ENCODE measurements around the gene LRRC3. TPM values are rescaled to one million over a fixed set of nuclear protein-coding genes. Genes with fewer than 3 reads are reported as not detected.

The LRRC3 gene
- total and polyA plus RNA-seq, 2 of the 8 experiments (the other 6 are each of a cell fraction or from before 2014, with no cell fraction given), result 3.1 to 5.4 TPM

GRCh38 chr21:44439211-44439600 is 16.1 kb upstream of the LRRC3 start:
- no peak overlapping the region for H2BK5ac ChIP-seq (ENCODE audit: low read depth, low read length)
- 0 out of 2 replicates have a peak overlapping the region, but pooled peaks have one; percentile 51 for H4K8ac ChIP-seq (ENCODE audit: extremely low read depth, insufficient read depth, low read length)
- no peak overlapping the region for H2AK5ac ChIP-seq (ENCODE audit: low read depth, low read length)
- no peak overlapping the region for H2AFZ ChIP-seq (ENCODE audit: low read length)
- FAIRE-seq (no peak), DNase-seq (ENCODE audit: low read depth in 1 of 2, low spot score in 2 of 2) (no peak)
- H2BK20ac ChIP-seq (ENCODE audit: low read length), result no peak overlapping the region
- H3K79me1 ChIP-seq (ENCODE audit: low read depth, low read length), result no peaks in the 10 kb centered on the region
- no peaks in the 10 kb centered on the region for H3K9me3 ChIP-seq (ENCODE audit: insufficient read depth in 2 of 2, low read depth in 1 of 2, low read length in 1 of 2)
- WGBS, 2 experiments (ENCODE audit: extremely low coverage in 1 of 2, insufficient coverage in 1 of 2, insufficient read length in 1 of 2, insufficient replicate concordance in 2 of 2, low coverage in 1 of 2, low lambda C conversion rate in 2 of 2, missing lambda C conversion rate in 1 of 2), result 90% methylated on average over 9 of the region's 11 CpGs; no CpG with 5 or more reads in 1 of the 2 experiments
- H3K18ac ChIP-seq (ENCODE audit: extremely low read depth, low read length), result no peak overlapping the region
- no peak overlapping the region for H3K56ac ChIP-seq (replicated peaks; ENCODE audit: insufficient read length, low read depth, low read length)
- CTCF ChIA-PET (ENCODE audit: partially characterized antibody), result interaction anchor here (0.5 to 2.0 kb wide), 9 partner anchors 9 to 1227 kb away, joined by 3 to 10 read pairs (median 3); no protein-coding TSS in a partner anchor
- no peaks in the 10 kb centered on the region for H3K27me3 ChIP-seq (replicated peaks in 1 of 4; ENCODE audit: control insufficient read depth in 3 of 4, extremely low read depth in 1 of 4, insufficient read depth in 3 of 4, low read length in 3 of 4)
- POLR2A ChIA-PET (ENCODE audit: partially characterized antibody), result interaction anchor here (1.6 kb wide), 1 partner anchor 47 kb away, joined by 3 read pairs; no protein-coding TSS in a partner anchor
- no peak overlapping the region for H3K23ac ChIP-seq (ENCODE audit: insufficient read length)
- H3K4me2 ChIP-seq (ENCODE audit: insufficient read depth in 1 of 2, low read depth in 2 of 2, low read length in 2 of 2), result no peak overlapping the region
- no peak overlapping the region for H3K14ac ChIP-seq (ENCODE audit: insufficient read length)
- no peaks in the 10 kb centered on the region for H4K20me1 ChIP-seq (replicated peaks in 1 of 2; ENCODE audit: control insufficient read depth in 1 of 2, insufficient read depth in 2 of 2, low read length in 2 of 2)
- no peaks in the 10 kb centered on the region for H3K79me2 ChIP-seq (ENCODE audit: control insufficient read depth in 1 of 2, insufficient read depth in 2 of 2, low read length in 2 of 2)
- H4K91ac ChIP-seq (replicated peaks; ENCODE audit: insufficient read length, low read length), result no peak overlapping the region
- H3K9ac ChIP-seq (replicated peaks in 1 of 4; ENCODE audit: extremely low read depth in 1 of 4, low read depth in 3 of 4, low read length in 3 of 4), result no peak overlapping the region
- no peak overlapping the region for H2BK15ac ChIP-seq (ENCODE audit: low read length)
- H3K23me2 ChIP-seq (ENCODE audit: low read depth, low read length), result no peaks in the 10 kb centered on the region
- H3K27ac ChIP-seq (ENCODE audit: low read depth, low read length), result no peak overlapping the region
- H3K4me3 ChIP-seq (ENCODE audit: extremely low read depth in 1 of 4, insufficient read depth in 2 of 4, low read depth in 3 of 4, low read length in 4 of 4), result no peak overlapping the region
- no peak overlapping the region for H2BK120ac ChIP-seq (replicated peaks; ENCODE audit: low read depth, low read length)
- no peaks in the 10 kb centered on the region for H3K36me3 ChIP-seq (ENCODE audit: control insufficient read depth in 2 of 4, insufficient read depth in 4 of 4, low read length in 3 of 4)
- H3K4me1 ChIP-seq (replicated peaks in 1 of 4; ENCODE audit: control insufficient read depth in 3 of 4, insufficient read depth in 4 of 4, low read length in 3 of 4), result no peaks in the 10 kb centered on the region; a peak in 1 of 7 replicates
- no peak overlapping the region for H4K5ac ChIP-seq (ENCODE audit: insufficient read length, low read depth, low read length)
- no peak overlapping the region for H3K4ac ChIP-seq (replicated peaks; ENCODE audit: insufficient read length, low read depth, low read length)
- H2BK12ac ChIP-seq (ENCODE audit: low read depth, low read length), result no peak overlapping the region
- TF ChIP-seq BRCA1 (IDR thresholded peaks at IDR 0.05; ENCODE audit: low read depth, low read length) (no peak), HDAC2 (IDR thresholded peaks at IDR 0.05; ENCODE audit: borderline replicate concordance in 1 of 2, low read depth in 2 of 2, low read length in 2 of 2) (no peak), CHD1 (IDR thresholded peaks at IDR 0.05; ENCODE audit: low read depth, low read length) (no peak), SAP30 (IDR thresholded peaks at IDR 0.05; ENCODE audit: insufficient read depth, insufficient replicate concordance, low read length) (no peak), KDM5A (IDR thresholded peaks at IDR 0.05; ENCODE audit: low read length) (no peak), BCL11A (IDR thresholded peaks at IDR 0.05; ENCODE audit: low read depth in 2 of 2, low read length in 2 of 2) (no peak), NANOG (IDR thresholded peaks at IDR 0.05; ENCODE audit: insufficient read depth, low read depth, low read length, poor library complexity, severe bottlenecking) (no peak), JUND (IDR thresholded peaks at IDR 0.05; ENCODE audit: low read length) (no peak), SUZ12 (IDR thresholded peaks at IDR 0.05; ENCODE audit: low read length) (no peak), GABPA (IDR thresholded peaks at IDR 0.05; ENCODE audit: borderline replicate concordance, insufficient read depth, low read length) (no peak), JUN (IDR thresholded peaks at IDR 0.05; ENCODE audit: low read depth, low read length) (no peak), EZH2 (IDR thresholded peaks at IDR 0.05; ENCODE audit: low read depth, low read length, severe bottlenecking) (no peak), HDAC6 (IDR thresholded peaks at IDR 0.05; ENCODE audit: low read depth, low read length) (no peak), ZNF274 (IDR thresholded peaks at IDR 0.05; ENCODE audit: borderline replicate concordance, extremely low read depth, low read length) (no peak)

Measured in H1 (cell line).